Nephron progenitor cell (in vitro differentiated cells): Measurements from ENCODE around the gene BANP.
"Not testable (repeated sequence)": the region's sequence is repeated elsewhere in the genome, so short reads cannot be mapped to it uniquely, and the experiment has no call there.

Experiments used
- DNase-seq: peaks from one replicate; pipeline ENCODE4 v3.0.0; 2021
- H3K27ac Mint-ChIP-seq: 2 replicates; pipeline ENCODE4 v1.8.0; 2021; ENCODE audit warnings: mild to moderate bottlenecking, moderate library complexity, mixed read lengths
- H3K27me3 Mint-ChIP-seq: 2 replicates; pipeline ENCODE4 v1.8.0; 2021; ENCODE audit warnings: mild to moderate bottlenecking, low read depth, mixed read lengths; ENCODE audit not compliant: poor library complexity
- H3K36me3 Mint-ChIP-seq: 2 replicates; pipeline ENCODE4 v1.8.0; 2021; ENCODE audit warnings: low read depth, mixed read lengths
- H3K4me1 Mint-ChIP-seq: 2 replicates; pipeline ENCODE4 v1.8.0; 2021; ENCODE audit warnings: mixed read lengths
- H3K4me3 Mint-ChIP-seq: 2 replicates; pipeline ENCODE4 v1.8.0; 2021; ENCODE audit warnings: mild to moderate bottlenecking, moderate library complexity, mixed read lengths
- H3K9me3 Mint-ChIP-seq: 2 replicates; pipeline ENCODE4 v1.8.0; 2021; ENCODE audit warnings: mild to moderate bottlenecking, moderate library complexity, mixed read lengths
- CTCF ChIP-seq: fragments of 200-600 bp; sonication (generic); IDR thresholded peaks from 2 replicates; pipeline ENCODE4 v1.5.0; 2021; ENCODE audit warnings: antibody characterized with exemption

The BANP gene

GRCh38 chr16:87982581-87983041 lies 31.4 kb downstream of the BANP start:
- no peak overlapping the region for H3K4me3 Mint-ChIP-seq
- DNase-seq: no peak
- peaks cover 29% of the 10 kb centered on the region for H3K4me1 Mint-ChIP-seq
- peaks cover 45% of the 10 kb centered on the region for H3K36me3 Mint-ChIP-seq
- H3K27me3 Mint-ChIP-seq: no peaks in the 10 kb centered on the region
- no peaks in the 10 kb centered on the region for H3K9me3 Mint-ChIP-seq
- TF ChIP-seq CTCF: no peak
- H3K27ac Mint-ChIP-seq: peak overlapping the region; percentile 57

GRCh38 chr16:87983072-87983736 lies 32.0 kb downstream of the BANP start:
- H3K27me3 Mint-ChIP-seq, H3K4me3 Mint-ChIP-seq, DNase-seq, H3K9me3 Mint-ChIP-seq, H3K27ac Mint-ChIP-seq: not testable (repeated sequence)
- Mint-ChIP-seq H3K4me1 (peaks cover 29% of the 10 kb centered on the region), H3K36me3 (peaks cover 49% of the 10 kb centered on the region)
- TF ChIP-seq CTCF: peak; percentile 27

- H3K9me3 Mint-ChIP-seq, H3K27ac Mint-ChIP-seq: not testable (repeated sequence)
Observed at GRCh38 chr16:87983737-87984097, 32.5 kb downstream of the BANP start.

GRCh38 chr16:87984180-87984579 lies 32.9 kb downstream of the BANP start:
- not testable (repeated sequence) for DNase-seq, H3K9me3 Mint-ChIP-seq, H3K4me3 Mint-ChIP-seq, H3K27ac Mint-ChIP-seq, H3K27me3 Mint-ChIP-seq
- Mint-ChIP-seq H3K36me3 (peaks cover 50% of the 10 kb centered on the region), H3K4me1 (peaks cover 29% of the 10 kb centered on the region)

More at GRCh38 chr16:87983737-87984097, 32.5 kb downstream of the BANP start:
- not testable (repeated sequence) for H3K4me3 Mint-ChIP-seq, H3K27me3 Mint-ChIP-seq, DNase-seq
- peaks cover 29% of the 10 kb centered on the region for H3K4me1 Mint-ChIP-seq
- peaks cover 50% of the 10 kb centered on the region for H3K36me3 Mint-ChIP-seq

GRCh38 chr16:87984632-87985267 lies 33.5 kb downstream of the BANP start:
- Mint-ChIP-seq H3K4me3 (no peak overlapping the region), H3K36me3 (peaks cover 52% of the 10 kb centered on the region), H3K9me3 (no peaks in the 10 kb centered on the region), H3K27ac (no peak overlapping the region), H3K4me1 (peaks cover 29% of the 10 kb centered on the region), H3K27me3 (no peaks in the 10 kb centered on the region)
- no peak for TF ChIP-seq CTCF
- DNase-seq: no peak

- not testable (repeated sequence) for H3K27ac Mint-ChIP-seq, H3K9me3 Mint-ChIP-seq, H3K4me3 Mint-ChIP-seq, H3K27me3 Mint-ChIP-seq, DNase-seq
- Mint-ChIP-seq H3K36me3 (peaks cover 56% of the 10 kb centered on the region), H3K4me1 (peaks cover 24% of the 10 kb centered on the region)
Observed at GRCh38 chr16:87985493-87985892, 34.3 kb downstream of the BANP start.

GRCh38 chr16:87986361-87986849 lies 35.2 kb downstream of the BANP start:
- DNase-seq, H3K9me3 Mint-ChIP-seq, H3K4me3 Mint-ChIP-seq, H3K27me3 Mint-ChIP-seq: not testable (repeated sequence)
- peaks cover 24% of the 10 kb centered on the region for H3K4me1 Mint-ChIP-seq
- H3K27ac Mint-ChIP-seq: peak overlapping the region; percentile 30
- H3K36me3 Mint-ChIP-seq: peaks cover 66% of the 10 kb centered on the region

- Mint-ChIP-seq H3K27ac (peak overlapping the region; percentile 48), H3K4me1 (peaks cover 22% of the 10 kb centered on the region), H3K36me3 (peaks cover 64% of the 10 kb centered on the region)
- H3K27me3 Mint-ChIP-seq, H3K4me3 Mint-ChIP-seq, DNase-seq, H3K9me3 Mint-ChIP-seq: not testable (repeated sequence)
Observed at GRCh38 chr16:87988596-87988995, 37.4 kb downstream of the BANP start.

- H3K4me3 Mint-ChIP-seq, H3K9me3 Mint-ChIP-seq, DNase-seq, H3K27me3 Mint-ChIP-seq, H3K27ac Mint-ChIP-seq: not testable (repeated sequence)
- Mint-ChIP-seq H3K4me1 (peaks cover 14% of the 10 kb centered on the region), H3K36me3 (peaks cover 61% of the 10 kb centered on the region)
Observed at GRCh38 chr16:87990254-87990653, 39.0 kb downstream of the BANP start.

GRCh38 chr16:87992142-87992541 lies 40.9 kb downstream of the BANP start:
- H3K27ac Mint-ChIP-seq, H3K4me3 Mint-ChIP-seq, H3K9me3 Mint-ChIP-seq, H3K4me1 Mint-ChIP-seq, DNase-seq, H3K27me3 Mint-ChIP-seq: not testable (repeated sequence)
- peaks cover 50% of the 10 kb centered on the region for H3K36me3 Mint-ChIP-seq
